Pancreas (tissue), 10 donors: ENCODE results near the gene EPHA4. TPM values are rescaled to one million over a fixed set of nuclear protein-coding genes. Genes with fewer than 3 reads are reported as not detected.

Source experiments
- ATAC-seq, 4 donors: fragments of 200-7000 bp; cut with Tn5 transposase; one replicate each; pipeline versions ENCODE4 v1.8.0 to v1.9.1; 2020; ENCODE audit warnings: mild to moderate bottlenecking in 4 of 4, moderate library complexity in 4 of 4
- DNase-seq, 6 donors: peaks; one replicate each; pipeline ENCODE4 v3.0.0-alpha.2; 2020
- FAIRE-seq: peaks from 2 replicates; lab custom pipeline; 2012; peaks lifted over from hg19 to GRCh38; lab: Jason Lieb, UNC
- H3K27ac ChIP-seq, 4 donors: fragments of 200-600 bp; sonication (generic); 1 replicate in 3 of 4; 2 replicates in 1 of 4; pipeline versions ENCODE4 v1.5.0 to v1.8.0; 2020
- H3K27me3 ChIP-seq, 4 donors: fragments of 200-600 bp; one replicate each; pipeline ENCODE4 v1.8.0; 2021
- H3K36me3 ChIP-seq, 3 donors: fragments of 200-600 bp; sonication (generic) in 1 of 3; one replicate each; pipeline versions ENCODE4 v1.5.0 to v1.8.0; 2020 to 2021
- H3K4me1 ChIP-seq, 3 donors: fragments of 200-600 bp; one replicate each; pipeline ENCODE4 v1.8.0; 2021
- H3K4me3 ChIP-seq, 4 donors: fragments of 200-600 bp; sonication (generic) in 2 of 4; one replicate each; pipeline versions ENCODE4 v1.5.0 to v1.8.0; 2020 to 2021
- H3K9me3 ChIP-seq, 4 donors: fragments of 200-600 bp; one replicate each; pipeline ENCODE4 v1.8.0; 2021
- CTCF ChIP-seq, 4 donors: fragments of 200-600 bp; sonication (generic) in 3 of 4; IDR thresholded peaks; one replicate each; pipeline versions ENCODE4 v1.5.0 to v1.8.0; 2021; ENCODE audit warnings: antibody characterized with exemption in 4 of 4
- WGBS, 2 donors: extraction: QIAGEN DNeasy Blood & Tissue Kit; methylation state at CpG; one replicate each; pipeline ENCODE4 v1.1.7; 2013; 5-methylcytosine and 5-hydroxymethylcytosine counted together
- intact Hi-C, 3 donors: fragments of 100-400 bp; cut with DNase I; formaldehyde crosslinking; loops; one replicate each; pipeline versions ENCODE4 v1.11.1 to v1.14.2; 2022
- polyA plus RNA-seq, 2 donors: library from polyadenylated mRNA; stranded (reverse); fragments of 200-250 nt; gene quantifications; one replicate each; pipeline ENCODE4 v1.2.3, GENCODE V29; 2013
- total RNA-seq, 6 donors: library from RNA; stranded (reverse); fragmentation: NEBNext Ultra II Directional in 4 of 6; extraction: Animal tissue kit (Norgen Biotek cat#: 25700) in 4 of 6; gene quantifications; one replicate each; pipeline versions ENCODE4 v1.2.1 to v1.2.4, GENCODE V29; 2021 to 2023
- donor health status: healthy with polysubstance abuse.
- donor health status: DM: no; HTN: no; CAD: no; lungs with moderate emphysema.
- donor health status: DM: no; HTN: no; CAD: no.
- donor health status: control.
- donor health status: control.
- donor health status: Bipolar disorder and iron deficiency.
- donor health status: DM: yes; HTN: yes; CAD: no.
- donor health status: DM: no; HTN: no; CAD: no.
- donor health status: DM: no; HTN: no; CAD: no.
- donor health status: DM: yes; HTN: yes; CAD: no.

EPHA4 gene
- total and polyA plus RNA-seq, 8 donors, result 1.1 to 2.3 (median 1.4) TPM

- intact Hi-C loops, result no loop called here
- 76 to 90% methylated on average over 4 of the region's 4 CpGs for WGBS, 2 donors
- ATAC-seq, result no peak
Measured at GRCh38 chr2:221400411-221400810, 171.7 kb downstream of the EPHA4 start.

GRCh38 chr2:221399183-221399582, 172.9 kb downstream of the EPHA4 start:
- intact Hi-C loops, result no loop called here
- Histone ChIP-seq H3K27me3 (no peaks in the 10 kb centered on the region), H3K4me1 (no peaks in the 10 kb centered on the region), H3K27ac (no peak overlapping the region), H3K36me3 (no peaks in the 10 kb centered on the region), H3K9me3 (no peaks in the 10 kb centered on the region), H3K4me3 (no peak overlapping the region)
- DNase-seq, result no peak
- ATAC-seq, result no peak
- TF ChIP-seq CTCF (IDR thresholded peaks at IDR 0.05), result no peak
- 36 to 48% methylated on average over 4 of the region's 4 CpGs for WGBS, 2 donors
- no peak for FAIRE-seq

More at GRCh38 chr2:221400411-221400810, 171.7 kb downstream of the EPHA4 start:
- Histone ChIP-seq H3K27me3 (no peaks in the 10 kb centered on the region), H3K4me3 (no peak overlapping the region), H3K27ac (no peak overlapping the region), H3K36me3 (no peaks in the 10 kb centered on the region), H3K9me3 (no peaks in the 10 kb centered on the region), H3K4me1 (no peaks in the 10 kb centered on the region)
- no peak for DNase-seq
- no peak for TF ChIP-seq CTCF (IDR thresholded peaks at IDR 0.05)
- FAIRE-seq, result no peak

- WGBS, 2 donors, result 82 to 85% methylated on average over 1 of the region's 1 CpG
- TF ChIP-seq CTCF (IDR thresholded peaks at IDR 0.05), result no peak
- Histone ChIP-seq H3K36me3 (no peaks in the 10 kb centered on the region), H3K27ac (no peak overlapping the region), H3K4me3 (no peak overlapping the region), H3K27me3 (no peaks in the 10 kb centered on the region), H3K9me3 (no peaks in the 10 kb centered on the region), H3K4me1 (no peaks in the 10 kb centered on the region)
- no peak for FAIRE-seq
- no peak for DNase-seq
- no peak for ATAC-seq
- intact Hi-C loops, result no loop called here
Measured at GRCh38 chr2:221397187-221397586, 174.9 kb downstream of the EPHA4 start.

GRCh38 chr2:221392228-221392881, 179.7 kb downstream of the EPHA4 start:
- WGBS, 2 donors, result 72 to 80% methylated on average over 5 of the region's 5 CpGs
- no peaks in the 10 kb centered on the region for H3K36me3 ChIP-seq

More at GRCh38 chr2:221392228-221392881, 179.7 kb downstream of the EPHA4 start:
- DNase-seq, result no peak
- Histone ChIP-seq H3K27ac (no peak overlapping the region), H3K4me3 (no peak overlapping the region), H3K9me3 (no peaks in the 10 kb centered on the region), H3K4me1 (no peaks in the 10 kb centered on the region), H3K27me3 (no peaks in the 10 kb centered on the region)
- no peak for TF ChIP-seq CTCF (IDR thresholded peaks at IDR 0.05)
- ATAC-seq, result no peak
- no peak for FAIRE-seq
- intact Hi-C loops, result no loop called here
